ENCODE results near the gene SF3A2.

- no peak for TF ChIP-seq CTCF (IDR thresholded peaks at IDR 0.05; ENCODE audit: poor library complexity, severe bottlenecking)
- TF ChIP-seq EZH2 (IDR thresholded peaks at IDR 0.05; ENCODE audit: borderline replicate concordance, insufficient read depth, low read length, poor library complexity, severe bottlenecking) = no peak
- TF ChIP-seq TAF1 (IDR thresholded peaks at IDR 0.05; ENCODE audit: low read depth) = no peak
- TF ChIP-seq MXI1 (conservative IDR thresholded peaks at IDR 0.05; ENCODE audit: poor library complexity, severe bottlenecking) = no peak
- TF ChIP-seq EP300 (conservative IDR thresholded peaks at IDR 0.05; ENCODE audit: poor library complexity, severe bottlenecking) = no peak
- TF ChIP-seq POLR2AphosphoS5 (IDR thresholded peaks at IDR 0.05) = no peak
- TF ChIP-seq RAD21 (conservative IDR thresholded peaks at IDR 0.05) = no peak
- no peak for TF ChIP-seq REST (IDR thresholded peaks at IDR 0.05; ENCODE audit: borderline replicate concordance)
Measured at GRCh38 chr19:2191456-2192310, 44.9 kb upstream of the SF3A2 start.

All from neural cell (in vitro differentiated cells).